GM19397 (cell line): ENCODE data around the gene CYBRD1.
"Not testable (repeated sequence)": the region's sequence is repeated elsewhere in the genome, so short reads cannot be mapped to it uniquely, and the experiment has no call there.

Source experiments
- ATAC-seq: cut with Tn5 transposase; IDR thresholded peaks from one replicate; pipeline ENCODE4 v1.9.1; 2021; ENCODE audit warnings: mild to moderate bottlenecking, moderate library complexity; ENCODE audit not compliant: unreplicated experiment

The CYBRD1 gene

GRCh38 chr2:171522052-171522787, at the start of gene CYBRD1:
Gene CYBRD1, plus strand, starts transcription at chr2:171522474. Its CDS starts 72 bp downstream, at chr2:171522546.
- peak; percentile 45 for ATAC-seq

- ATAC-seq, result no peak
Observed at GRCh38 chr2:171475979-171476378, 46.3 kb upstream of the CYBRD1 start.

- no peak for ATAC-seq
Observed at GRCh38 chr2:171478345-171478744, 43.9 kb upstream of the CYBRD1 start.

GRCh38 chr2:171479154-171479814, 43.0 kb upstream of the CYBRD1 start:
- no peak for ATAC-seq

GRCh38 chr2:171480908-171481307, 41.4 kb upstream of the CYBRD1 start:
- no peak for ATAC-seq

- no peak for ATAC-seq
Observed at GRCh38 chr2:171482308-171482707, 40.0 kb upstream of the CYBRD1 start.

GRCh38 chr2:171482877-171483276, 39.4 kb upstream of the CYBRD1 start:
- ATAC-seq, result no peak

- no peak for ATAC-seq
Observed at GRCh38 chr2:171483793-171484192, 38.5 kb upstream of the CYBRD1 start.

GRCh38 chr2:171485116-171485515, 37.2 kb upstream of the CYBRD1 start:
- no peak for ATAC-seq

GRCh38 chr2:171487201-171487600, 35.1 kb upstream of the CYBRD1 start:
- ATAC-seq, result no peak

- ATAC-seq, result no peak
Observed at GRCh38 chr2:171487803-171488259, 34.4 kb upstream of the CYBRD1 start.

GRCh38 chr2:171490577-171490976, 31.7 kb upstream of the CYBRD1 start:
- ATAC-seq, result no peak

- no peak for ATAC-seq
Observed at GRCh38 chr2:171491292-171491691, 31.0 kb upstream of the CYBRD1 start.

GRCh38 chr2:171492664-171493063, 29.6 kb upstream of the CYBRD1 start:
- ATAC-seq, result no peak

- not testable (repeated sequence) for ATAC-seq
Observed at GRCh38 chr2:171497664-171498063, 24.6 kb upstream of the CYBRD1 start.

- ATAC-seq, result no peak
Observed at GRCh38 chr2:171505374-171505773, 16.9 kb upstream of the CYBRD1 start.

- ATAC-seq, result peak; percentile 65
Observed at GRCh38 chr2:171509945-171510731, 12.1 kb upstream of the CYBRD1 start.

GRCh38 chr2:171512014-171512413, 10.3 kb upstream of the CYBRD1 start:
- no peak for ATAC-seq

GRCh38 chr2:171512683-171513195, 9.5 kb upstream of the CYBRD1 start:
- no peak for ATAC-seq

GRCh38 chr2:171513719-171514160, 8.5 kb upstream of the CYBRD1 start:
- ATAC-seq, result no peak

- no peak for ATAC-seq
Observed at GRCh38 chr2:171514908-171515582, 7.2 kb upstream of the CYBRD1 start.
